H1 (cell line): ENCODE measurements around the gene ENTREP3. TPM values are rescaled to one million over a fixed set of nuclear protein-coding genes. Genes with fewer than 3 reads are reported as not detected.

Experiments
- CTCF ChIA-PET: fragments of 300-600 bp; sonication (Branson Sonifier 250); formaldehyde crosslinking; loops from one replicate; lab custom pipeline; 2021; ENCODE audit not compliant: partially characterized antibody; lab: Charles Lee
- POLR2A ChIA-PET: fragments of 300-600 bp; sonication (Branson Sonifier 250); formaldehyde crosslinking; loops from one replicate; lab custom pipeline; 2021; ENCODE audit warnings: inconsistent platforms; ENCODE audit not compliant: partially characterized antibody; lab: Charles Lee
- DNase-seq, 2 experiments: peaks; one replicate each; pipeline versions ENCODE4 v3.0.0 to v3.0.0-alpha.2; 2010 to 2022; ENCODE audit warnings: low spot score in 2 of 2, low read depth in 1 of 2, mixed read lengths in 1 of 2
- FAIRE-seq: peaks from 2 replicates; lab custom pipeline; 2011; peaks lifted over from hg19 to GRCh38; lab: Jason Lieb, UNC
- H2AFZ ChIP-seq: 2 replicates; pipeline ENCODE4 v1.8.1; 2012; ENCODE audit warnings: low read length, inconsistent platforms
- H2AK5ac ChIP-seq: 2 replicates; pipeline ENCODE4 v1.6.1; 2013; ENCODE audit warnings: low read depth, low read length
- H2BK120ac ChIP-seq: replicated peaks from 2 replicates; pipeline ENCODE3; 2013; ENCODE audit warnings: low read depth, low read length, inconsistent platforms
- H2BK12ac ChIP-seq: 2 replicates; pipeline ENCODE4 v1.6.1; 2013; ENCODE audit warnings: low read depth, low read length
- H2BK15ac ChIP-seq: 2 replicates; pipeline ENCODE4 v1.6.1; 2013; ENCODE audit warnings: low read length
- H2BK20ac ChIP-seq: 2 replicates; pipeline ENCODE4 v1.6.1; 2013; ENCODE audit warnings: low read length
- H2BK5ac ChIP-seq: 2 replicates; pipeline ENCODE4 v1.6.1; 2013; ENCODE audit warnings: low read depth, low read length
- H3K14ac ChIP-seq: 2 replicates; pipeline ENCODE4 v1.6.1; 2013; ENCODE audit warnings: inconsistent platforms; ENCODE audit not compliant: insufficient read length
- H3K18ac ChIP-seq: 2 replicates; pipeline ENCODE4 v1.6.1; 2013; ENCODE audit warnings: low read length; ENCODE audit errors: extremely low read depth
- H3K23ac ChIP-seq: 2 replicates; pipeline ENCODE4 v1.6.1; 2013; ENCODE audit warnings: inconsistent platforms; ENCODE audit not compliant: insufficient read length
- H3K23me2 ChIP-seq: 2 replicates; pipeline ENCODE4 v1.6.1; 2013; ENCODE audit warnings: low read depth, low read length
- H3K27ac ChIP-seq: 2 replicates; pipeline ENCODE4 v1.6.1; 2011; ENCODE audit warnings: low read depth, low read length, inconsistent platforms
- H3K27me3 ChIP-seq, 4 experiments: replicated peaks in 1 of 4; 1 replicate in 1 of 4; 2 replicates in 3 of 4; pipeline versions ENCODE4 v1.6.1 to v1.8.1; 2011 to 2013; ENCODE audit warnings: low read length in 3 of 4, mild to moderate bottlenecking in 3 of 4, inconsistent platforms in 2 of 4, mixed read lengths in 2 of 4, moderate library complexity in 1 of 4; ENCODE audit not compliant: control insufficient read depth in 3 of 4, insufficient read depth in 3 of 4; ENCODE audit errors: extremely low read depth in 1 of 4
- H3K36me3 ChIP-seq, 4 experiments: 2 replicates each; pipeline versions ENCODE4 v1.6.1 to v1.8.1; 2011 to 2013; ENCODE audit warnings: mild to moderate bottlenecking in 4 of 4, low read length in 3 of 4, moderate library complexity in 2 of 4, control low read depth in 1 of 4, inconsistent platforms in 1 of 4; ENCODE audit not compliant: insufficient read depth in 4 of 4, control insufficient read depth in 2 of 4
- H3K4ac ChIP-seq: replicated peaks from 2 replicates; pipeline ENCODE3; 2013; ENCODE audit warnings: low read length, low read depth, mixed read lengths, inconsistent platforms; ENCODE audit not compliant: insufficient read length
- H3K4me1 ChIP-seq, 4 experiments: replicated peaks in 1 of 4; 1 replicate in 1 of 4; 2 replicates in 3 of 4; pipeline versions ENCODE4 v1.6.1 to v1.8.1; 2011 to 2013; ENCODE audit warnings: low read length in 3 of 4, inconsistent platforms in 2 of 4, mixed read lengths in 1 of 4; ENCODE audit not compliant: insufficient read depth in 4 of 4, control insufficient read depth in 3 of 4
- H3K4me2 ChIP-seq, 2 experiments: 2 replicates each; pipeline versions ENCODE4 v1.6.1 to v1.8.1; 2011 to 2013; ENCODE audit warnings: low read depth in 2 of 2, low read length in 2 of 2, control low read depth in 1 of 2, inconsistent platforms in 1 of 2, mild to moderate bottlenecking in 1 of 2; ENCODE audit not compliant: insufficient read depth in 1 of 2
- H3K4me3 ChIP-seq, 4 experiments: fragments of 200-600, 300-600 bp in 1 of 4; sonication (generic), shearing (Covaris generic), sonication (Bioruptor Twin) in 1 of 4; 2 replicates each; pipeline versions ENCODE4 v1.5.1 to v1.8.1; 2011 to 2016; ENCODE audit warnings: low read length in 4 of 4, low read depth in 3 of 4, control low read depth in 2 of 4, inconsistent platforms in 2 of 4, mild to moderate bottlenecking in 2 of 4, mixed read lengths in 1 of 4, moderate library complexity in 1 of 4; ENCODE audit not compliant: insufficient read depth in 2 of 4; ENCODE audit errors: extremely low read depth in 1 of 4
- H3K56ac ChIP-seq: replicated peaks from 2 replicates; pipeline ENCODE3; 2013; ENCODE audit warnings: low read depth, mild to moderate bottlenecking, mixed read lengths, low read length, inconsistent platforms; ENCODE audit not compliant: insufficient read length
- H3K79me1 ChIP-seq: 2 replicates; pipeline ENCODE4 v1.6.1; 2013; ENCODE audit warnings: low read depth, low read length, control low read depth
- H3K79me2 ChIP-seq, 2 experiments: 2 replicates each; pipeline versions ENCODE4 v1.6.1 to v1.8.1; 2012 to 2013; ENCODE audit warnings: low read length in 2 of 2, mild to moderate bottlenecking in 2 of 2, inconsistent platforms in 1 of 2; ENCODE audit not compliant: insufficient read depth in 2 of 2, control insufficient read depth in 1 of 2
- H3K9ac ChIP-seq, 4 experiments: replicated peaks in 1 of 4; 1 replicate in 1 of 4; 2 replicates in 3 of 4; pipeline versions ENCODE4 v1.6.1 to v1.8.1; 2011 to 2013; ENCODE audit warnings: low read depth in 3 of 4, low read length in 3 of 4, control low read depth in 2 of 4, mild to moderate bottlenecking in 2 of 4, moderate library complexity in 2 of 4, inconsistent platforms in 1 of 4; ENCODE audit errors: extremely low read depth in 1 of 4
- H3K9me3 ChIP-seq, 2 experiments: 2 replicates each; pipeline versions ENCODE4 v1.6.1 to v1.8.1; 2012 to 2013; ENCODE audit warnings: mild to moderate bottlenecking in 2 of 2, moderate library complexity in 2 of 2, control low read depth in 1 of 2, inconsistent platforms in 1 of 2, low read depth in 1 of 2, low read length in 1 of 2, mixed read lengths in 1 of 2; ENCODE audit not compliant: insufficient read depth in 2 of 2
- H4K20me1 ChIP-seq, 2 experiments: replicated peaks in 1 of 2; 2 replicates each; pipeline versions ENCODE3 to v1.8.1; 2011 to 2013; ENCODE audit warnings: inconsistent platforms in 2 of 2, low read length in 2 of 2, mild to moderate bottlenecking in 1 of 2; ENCODE audit not compliant: insufficient read depth in 2 of 2, control insufficient read depth in 1 of 2
- H4K5ac ChIP-seq: 2 replicates; pipeline ENCODE4 v1.6.1; 2013; ENCODE audit warnings: low read length, low read depth, mixed read lengths, inconsistent platforms; ENCODE audit not compliant: insufficient read length
- H4K8ac ChIP-seq: 2 replicates; pipeline ENCODE4 v1.8.0; 2013; ENCODE audit warnings: mild to moderate bottlenecking, moderate library complexity, low read length, inconsistent platforms; ENCODE audit not compliant: insufficient read depth; ENCODE audit errors: extremely low read depth
- H4K91ac ChIP-seq: replicated peaks from 2 replicates; pipeline ENCODE3; 2013; ENCODE audit warnings: low read length, mixed read lengths, inconsistent platforms; ENCODE audit not compliant: insufficient read length
- ASH2L ChIP-seq: fragments of 200-600, 300-600 bp; sonication (generic); IDR thresholded peaks from one replicate; pipeline ENCODE4 v1.7.1; 2017; ENCODE audit warnings: low read length
- EGR1 ChIP-seq: IDR thresholded peaks from 2 replicates; pipeline ENCODE4 v1.6.1; 2011; ENCODE audit warnings: low read depth, low read length, borderline replicate concordance
- HDAC6 ChIP-seq: IDR thresholded peaks from one replicate; pipeline ENCODE4 v1.7.1; 2012; ENCODE audit warnings: low read depth, mild to moderate bottlenecking, inconsistent platforms, low read length, moderate library complexity
- RFX5 ChIP-seq: IDR thresholded peaks from 2 replicates; pipeline ENCODE4 v1.6.1; 2011; ENCODE audit warnings: low read depth, low read length, improper control_type of control experiment, borderline replicate concordance
- WGBS, 2 experiments: shearing (Covaris generic) in 1 of 2; methylation state at CpG; one replicate each; pipeline versions ENCODE4 v1.1.6 to v1.1.7; 2013 to 2015; ENCODE audit warnings: low lambda C conversion rate in 2 of 2, mixed read lengths in 2 of 2, inconsistent platforms in 1 of 2, low coverage in 1 of 2, missing lambda C conversion rate in 1 of 2; ENCODE audit not compliant: insufficient replicate concordance in 2 of 2, insufficient coverage in 1 of 2, insufficient read length in 1 of 2; ENCODE audit errors: extremely low coverage in 1 of 2, missing lambda C conversion rate in 1 of 2; 5-methylcytosine and 5-hydroxymethylcytosine counted together
- polyA plus RNA-seq, 7 experiments: library from polyadenylated mRNA; depleted of rRNA in 3 of 7; stranded (reverse) in 5 of 7; unstranded in 2 of 7; fragments of >200 nt in 5 of 7; fragments of 200-250 nt in 2 of 7; gene quantifications; 1 replicate in 5 of 7; 2 replicates in 1 of 7; 4 replicates in 1 of 7; pipeline versions ENCODE4 v1.2.1 to v1.2.3, GENCODE V29; 2011 to 2013; ENCODE audit warnings: missing spikeins in 2 of 7, mixed read lengths in 2 of 7
- total RNA-seq: library from RNA; stranded (reverse); fragmentation: NEBNext Ultra II Directional; extraction: Animal tissue kit (Norgen Biotek cat#: 25700); gene quantifications from 2 replicates; pipeline ENCODE4 v1.2.1, GENCODE V29; 2021

ENTREP3 gene
- total and polyA plus RNA-seq, 2 of the 8 experiments (the other 6 are each of a cell fraction or from before 2014, with no cell fraction given): 22.8 to 52.2 TPM

DNA sequence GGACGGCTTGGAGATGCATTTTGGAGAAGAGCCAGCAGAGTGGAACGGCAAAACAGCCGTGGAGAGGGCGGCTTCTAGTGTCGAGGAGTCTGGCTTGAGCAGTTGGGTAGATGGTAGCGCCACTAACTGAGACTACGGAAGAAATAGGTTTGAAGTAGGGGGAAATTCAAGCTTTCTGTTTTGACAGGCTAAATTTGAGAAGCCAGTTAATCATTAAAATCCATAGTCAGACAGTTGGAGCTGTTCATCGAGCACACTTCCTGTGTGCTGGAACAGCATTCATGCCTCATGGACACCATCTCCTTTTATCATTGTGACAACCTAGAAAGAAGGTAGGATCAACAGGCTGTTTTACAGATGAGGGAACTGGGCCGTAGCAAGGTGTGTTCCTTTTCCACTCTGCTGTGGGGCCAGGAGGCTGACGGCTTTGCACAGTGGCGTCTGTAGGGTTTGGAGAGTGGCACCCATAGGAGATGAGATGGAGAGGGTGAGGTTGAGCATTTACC is 49.3 kb upstream of the ENTREP3 start:
- no peak overlapping the region for H4K5ac ChIP-seq
- H3K18ac ChIP-seq: no peak overlapping the region
- no peak overlapping the region for H2BK15ac ChIP-seq
- no peak overlapping the region for H2BK120ac ChIP-seq
- H3K14ac ChIP-seq: no peak overlapping the region
- H3K79me2 ChIP-seq: peaks cover 3 to 8% of the 10 kb centered on the region in 2 experiments; a peak in 3 of 4 replicates
- no peak overlapping the region for H3K27ac ChIP-seq
- H2BK20ac ChIP-seq: peak overlapping the region; percentile 48; the same call in 1 of the 2 replicates
- peaks cover 7% of the 10 kb centered on the region for H3K23me2 ChIP-seq
- H4K8ac ChIP-seq: no peak overlapping the region
- no peak overlapping the region for H2AFZ ChIP-seq
- DNase-seq (no peak), FAIRE-seq (no peak)
- no peak overlapping the region for H2AK5ac ChIP-seq
- no peak overlapping the region for H3K56ac ChIP-seq
- H3K4me1 ChIP-seq: peaks cover 0 to 5% (median 2%) of the 10 kb centered on the region in 4 experiments; a peak in 5 of 7 replicates
- no peaks in the 10 kb centered on the region for H3K36me3 ChIP-seq
- WGBS, 2 experiments: 86% methylated on average over 11 of the region's 11 CpGs; no CpG with 5 or more reads in 1 of the 2 experiments
- TF ChIP-seq ASH2L: no peak
- no peak for TF ChIP-seq HDAC6
- no peak for TF ChIP-seq EGR1
- no peak for TF ChIP-seq RFX5
- no peaks in the 10 kb centered on the region for H3K9me3 ChIP-seq
- ChIA-PET CTCF (interaction anchor here (1.1 to 6.4 kb wide), 3 partner anchors 23 to 53 kb away, joined by 4 to 103 read pairs (median 79); no protein-coding TSS in a partner anchor), POLR2A (interaction anchor here (1.7 to 2.6 kb wide), 2 partner anchors 13 to 18 kb away, joined by 7 to 9 read pairs; no protein-coding TSS in a partner anchor)
- no peaks in the 10 kb centered on the region; a peak in 1 of 7 replicates for H3K27me3 ChIP-seq
- peak overlapping the region; percentile 59 for H4K91ac ChIP-seq
- H4K20me1 ChIP-seq: peaks cover 0 to 4% of the 10 kb centered on the region in 2 experiments
- H3K4me3 ChIP-seq: no peak overlapping the region
- H3K4me2 ChIP-seq: no peak overlapping the region
- peaks cover 2% of the 10 kb centered on the region; the same call in 1 of the 2 replicates for H3K79me1 ChIP-seq
- H2BK12ac ChIP-seq: 0 out of 2 replicates have a peak overlapping the region, but pooled peaks have one; percentile 63
- H2BK5ac ChIP-seq: no peak overlapping the region
- H3K23ac ChIP-seq: no peak overlapping the region
- no peak overlapping the region for H3K4ac ChIP-seq
- H3K9ac ChIP-seq: no peak overlapping the region
